Measurements from ENCODE around the gene MFSD6L.

GRCh38 chr17:8844229-8845218 is 45.4 kb upstream of the MFSD6L start:
- TF ChIP-seq POLR2A (IDR thresholded peaks at IDR 0.05) (no peak), CTCF (IDR thresholded peaks at IDR 0.05) (no peak)
